ENCODE data around the gene GRM4.

GRCh38 chr6:34039943-34040342 is 105.9 kb downstream of the GRM4 start:
- TF ChIP-seq CTCF (IDR thresholded peaks at IDR 0.05) (no peak), POLR2A (IDR thresholded peaks at IDR 0.05) (no peak)

Measured in right lobe of liver (tissue), 4 donors.